Psoas muscle (tissue), 8 donors: ENCODE results near the gene FTO. TPM values are rescaled to one million over a fixed set of nuclear protein-coding genes. Genes with fewer than 3 reads are reported as not detected.

ENCODE experiments used
- ATAC-seq, 4 donors: fragments of 200-7000 bp; cut with Tn5 transposase; one replicate each; pipeline ENCODE4 v1.9.1; 2020; ENCODE audit warnings: moderate library complexity in 3 of 4, mild to moderate bottlenecking in 2 of 4
- DNase-seq, 2 donors: peaks; one replicate each; pipeline ENCODE4 v3.0.0-alpha.2; 2020
- H3K27ac ChIP-seq: fragments of 200-600 bp; one replicate; pipeline ENCODE4 v1.8.0; 2022
- H3K27me3 ChIP-seq, 3 donors: fragments of 200-600 bp in 1 of 3; one replicate each; pipeline versions ENCODE4 v1.6.1 to v1.8.0; 2013 to 2022; ENCODE audit warnings: low read length in 2 of 3, mild to moderate bottlenecking in 2 of 3, moderate library complexity in 1 of 3; ENCODE audit not compliant: insufficient read depth in 3 of 3
- H3K36me3 ChIP-seq, 2 donors: fragments of 200-600 bp in 1 of 2; one replicate each; pipeline versions ENCODE4 v1.6.1 to v1.8.0; 2013 to 2022; ENCODE audit warnings: low read depth in 1 of 2, mild to moderate bottlenecking in 1 of 2, moderate library complexity in 1 of 2; ENCODE audit not compliant: insufficient read depth in 1 of 2
- H3K4me1 ChIP-seq: fragments of 200-600 bp; one replicate; pipeline ENCODE4 v1.8.0; 2022
- H3K4me3 ChIP-seq: fragments of 200-600 bp; one replicate; pipeline ENCODE4 v1.8.0; 2022; ENCODE audit warnings: mild to moderate bottlenecking
- H3K9me3 ChIP-seq: fragments of 200-600 bp; one replicate; pipeline ENCODE4 v1.8.0; 2022
- WGBS, 3 donors: extraction: QIAGEN DNeasy Blood & Tissue Kit; methylation state at CpG; one replicate each; pipeline versions ENCODE4 v1.1.6 to v1.1.7; 2013; 5-methylcytosine and 5-hydroxymethylcytosine counted together
- intact Hi-C, 2 donors: fragments of 100-400 bp; cut with DNase I; formaldehyde crosslinking; loops; one replicate each; pipeline versions ENCODE4 v1.11.0 to v1.14.2; 2022
- polyA plus RNA-seq, 3 donors: library from polyadenylated mRNA; stranded (reverse); fragments of 200-250 nt; gene quantifications; one replicate each; pipeline ENCODE4 v1.2.3, GENCODE V29; 2013
- total RNA-seq, 4 donors: library from RNA; stranded (reverse); fragmentation: NEBNext Ultra II Directional in 2 of 4; extraction: Animal tissue kit (Norgen Biotek cat#: 25700) in 2 of 4; gene quantifications; one replicate each; pipeline versions ENCODE4 v1.2.1 to v1.2.4, GENCODE V29; 2021 to 2023
- TF ChIP-seq, protein P1 (sequence below): fragments of 200-600 bp; IDR thresholded peaks from one replicate; pipeline ENCODE4 v1.8.0; 2022; ENCODE audit warnings: antibody characterized with exemption
- donor health status: healthy with polysubstance abuse.
- donor health status: DM: no; HTN: no; CAD: no; lungs with moderate emphysema.
- donor health status: Bipolar disorder and iron deficiency.
- donor health status: healthy.
- donor health status: DM: yes; HTN: yes; CAD: no.
- donor health status: DM: no; HTN: no; CAD: no.
- donor health status: DM: no; HTN: no; CAD: no.
- donor health status: DM: yes; HTN: yes; CAD: no.

Gene FTO
- total and polyA plus RNA-seq, 7 donors, result 14.2 to 67.6 (median 47.4) TPM

DNA sequence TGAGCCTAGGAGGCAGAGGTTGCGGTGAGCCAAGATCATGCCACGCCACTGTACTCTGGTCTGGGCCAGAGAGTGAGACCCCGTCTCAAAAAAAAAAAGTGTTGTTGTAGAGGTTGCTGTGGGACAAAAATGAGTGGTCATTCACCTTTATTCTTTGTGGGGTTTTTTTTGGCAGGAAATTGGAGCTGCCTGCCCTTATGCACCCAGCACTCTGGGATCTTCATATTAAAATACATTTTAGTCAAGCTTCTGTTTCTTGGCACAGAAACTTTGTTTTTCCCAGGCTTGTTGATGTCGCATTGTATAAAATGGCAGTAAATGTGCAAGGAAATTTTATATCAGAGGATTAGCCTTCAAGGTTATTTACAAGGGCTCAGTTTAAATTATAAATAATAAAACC is 174.3 kb downstream of the FTO start:
- no peak overlapping the region for H3K27ac ChIP-seq
- no peak for DNase-seq
- no peaks in the 10 kb centered on the region for H3K9me3 ChIP-seq
- 80 to 85% (median 83%) methylated on average over 4 of the region's 4 CpGs for WGBS, 3 donors
- peaks cover 2 to 20% of the 10 kb centered on the region in 2 donors for H3K36me3 ChIP-seq
- TF ChIP-seq, protein P1, sequence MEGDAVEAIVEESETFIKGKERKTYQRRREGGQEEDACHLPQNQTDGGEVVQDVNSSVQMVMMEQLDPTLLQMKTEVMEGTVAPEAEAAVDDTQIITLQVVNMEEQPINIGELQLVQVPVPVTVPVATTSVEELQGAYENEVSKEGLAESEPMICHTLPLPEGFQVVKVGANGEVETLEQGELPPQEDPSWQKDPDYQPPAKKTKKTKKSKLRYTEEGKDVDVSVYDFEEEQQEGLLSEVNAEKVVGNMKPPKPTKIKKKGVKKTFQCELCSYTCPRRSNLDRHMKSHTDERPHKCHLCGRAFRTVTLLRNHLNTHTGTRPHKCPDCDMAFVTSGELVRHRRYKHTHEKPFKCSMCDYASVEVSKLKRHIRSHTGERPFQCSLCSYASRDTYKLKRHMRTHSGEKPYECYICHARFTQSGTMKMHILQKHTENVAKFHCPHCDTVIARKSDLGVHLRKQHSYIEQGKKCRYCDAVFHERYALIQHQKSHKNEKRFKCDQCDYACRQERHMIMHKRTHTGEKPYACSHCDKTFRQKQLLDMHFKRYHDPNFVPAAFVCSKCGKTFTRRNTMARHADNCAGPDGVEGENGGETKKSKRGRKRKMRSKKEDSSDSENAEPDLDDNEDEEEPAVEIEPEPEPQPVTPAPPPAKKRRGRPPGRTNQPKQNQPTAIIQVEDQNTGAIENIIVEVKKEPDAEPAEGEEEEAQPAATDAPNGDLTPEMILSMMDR, result no peak
- no peaks in the 10 kb centered on the region for H3K4me1 ChIP-seq
- H3K4me3 ChIP-seq, result no peak overlapping the region
- ATAC-seq, result no peak
- no peaks in the 10 kb centered on the region for H3K27me3 ChIP-seq
- intact Hi-C loops, result no loop called here

DNA sequence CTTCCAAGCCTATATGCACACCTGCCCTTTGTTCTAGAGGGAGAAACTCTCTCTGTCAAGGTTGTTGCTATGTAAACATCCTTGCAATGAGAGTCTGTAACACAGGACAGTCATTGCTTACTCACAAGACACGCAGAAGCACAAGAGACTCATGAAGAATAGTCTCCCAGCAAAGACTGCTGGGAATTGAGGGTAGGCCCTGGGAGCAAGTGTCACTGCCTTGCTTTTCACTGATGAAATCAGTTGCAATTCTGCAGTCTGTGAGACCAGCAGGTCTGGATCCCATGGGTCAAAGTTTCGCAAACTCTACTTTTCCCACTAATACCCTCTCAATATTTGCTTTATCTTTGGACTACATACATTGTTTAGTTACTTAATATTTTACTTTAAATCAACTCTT is 177.4 kb downstream of the FTO start:
- ATAC-seq (no peak), DNase-seq (no peak)
- Histone ChIP-seq H3K36me3 (peaks cover 2 to 20% of the 10 kb centered on the region in 2 donors), H3K9me3 (no peaks in the 10 kb centered on the region), H3K4me1 (no peaks in the 10 kb centered on the region), H3K4me3 (no peak overlapping the region), H3K27ac (no peak overlapping the region), H3K27me3 (no peaks in the 10 kb centered on the region)
- 78 to 98% (median 94%) methylated on average over 2 of the region's 2 CpGs for WGBS, 3 donors
- intact Hi-C loops, result loop anchor here in 1 of 2 donors (10.0 kb wide), 1 partner anchor 1073 kb away; no protein-coding TSS in a partner anchor
- TF ChIP-seq, protein P1, result no peak

DNA sequence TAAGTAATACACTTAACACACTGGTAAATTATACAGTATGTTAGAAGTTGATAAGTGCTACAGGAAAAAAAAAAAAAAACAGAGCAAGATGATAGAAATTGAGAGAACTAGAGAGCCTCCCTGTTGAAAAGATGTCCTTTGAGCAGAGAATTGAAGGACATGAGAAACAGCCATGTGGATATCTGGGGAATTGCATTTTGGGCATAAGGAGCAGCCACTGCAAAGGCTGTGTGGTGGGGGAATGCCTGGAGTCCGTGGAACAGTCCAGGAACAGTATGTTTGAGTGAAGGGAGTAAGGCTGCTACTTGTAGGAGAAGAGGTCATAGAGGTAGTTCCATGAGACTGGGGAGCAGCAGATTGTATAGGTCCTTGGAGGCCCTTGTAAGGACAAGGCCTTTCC is 178.4 kb downstream of the FTO start:
- H3K4me1 ChIP-seq, result no peaks in the 10 kb centered on the region
- no peak overlapping the region for H3K27ac ChIP-seq
- no peak for DNase-seq
- 88 to 100% (median 92%) methylated on average over 1 of the region's 1 CpG for WGBS, 3 donors
- no peak for ATAC-seq
- intact Hi-C loops, result loop anchor here in 1 of 2 donors (10.0 kb wide), 1 partner anchor 1072 kb away; no protein-coding TSS in a partner anchor
- peaks cover 5 to 20% of the 10 kb centered on the region in 2 donors for H3K36me3 ChIP-seq
- H3K9me3 ChIP-seq, result no peaks in the 10 kb centered on the region
- H3K27me3 ChIP-seq, result no peaks in the 10 kb centered on the region
- H3K4me3 ChIP-seq, result no peak overlapping the region
- TF ChIP-seq, protein P1, result no peak

GRCh38 chr16:53884748-53885147 is 180.8 kb downstream of the FTO start:
- Histone ChIP-seq H3K27ac (no peak overlapping the region), H3K27me3 (no peaks in the 10 kb centered on the region), H3K36me3 (peaks cover 7 to 37% of the 10 kb centered on the region in 2 donors), H3K4me3 (no peak overlapping the region), H3K9me3 (no peaks in the 10 kb centered on the region), H3K4me1 (no peaks in the 10 kb centered on the region)
- DNase-seq (no peak), ATAC-seq (peak in 2 of 4 donors; percentile 44 to 65)
- WGBS, 3 donors, result 76 to 84% (median 83%) methylated on average over 4 of the region's 4 CpGs
- TF ChIP-seq, protein P1, result no peak
- intact Hi-C loops, result loop anchor here in 1 of 2 donors (10.0 kb wide), 1 partner anchor 1070 kb away; no protein-coding TSS in a partner anchor
